Activated naive CD8-positive, alpha-beta T cell treated with anti-CD3 and anti-CD28 coated beads, Interleukin-2, amount 50 U/mL, for 24 hours (primary cell): ENCODE measurements around the gene PRKD2.

Experiments used
- ATAC-seq: fragments of 150-1000 bp; cut with Tn5 transposase; one replicate; pipeline ENCODE4 v1.10.0; 2021
- DNase-seq: peaks from one replicate; pipeline ENCODE4 v3.0.0; 2021
- H3K27ac Mint-ChIP-seq: one replicate; pipeline ENCODE4 v1.8.0; 2021; ENCODE audit warnings: mild to moderate bottlenecking, mixed read lengths
- H3K27me3 Mint-ChIP-seq: one replicate; pipeline ENCODE4 v1.8.0; 2021; ENCODE audit warnings: mixed read lengths
- H3K36me3 Mint-ChIP-seq: one replicate; pipeline ENCODE4 v1.8.0; 2021; ENCODE audit warnings: low read depth, mixed read lengths
- H3K4me1 Mint-ChIP-seq: one replicate; pipeline ENCODE4 v1.8.0; 2021; ENCODE audit warnings: mixed read lengths
- H3K4me3 Mint-ChIP-seq: one replicate; pipeline ENCODE4 v1.8.0; 2021; ENCODE audit warnings: mild to moderate bottlenecking, moderate library complexity, mixed read lengths
- H3K9me3 Mint-ChIP-seq: one replicate; pipeline ENCODE4 v1.8.0; 2021; ENCODE audit warnings: mixed read lengths

The PRKD2 gene

GRCh38 chr19:46659151-46660007 lies 57.5 kb downstream of the PRKD2 start:
- peak; percentile 29 for DNase-seq
- Mint-ChIP-seq H3K27ac (no peak overlapping the region), H3K4me3 (peak overlapping the region; percentile 79), H3K9me3 (no peaks in the 10 kb centered on the region), H3K36me3 (no peaks in the 10 kb centered on the region), H3K27me3 (peaks cover 23% of the 10 kb centered on the region), H3K4me1 (peaks cover 34% of the 10 kb centered on the region)
- no peak for ATAC-seq

- peaks cover 35% of the 10 kb centered on the region for H3K27me3 Mint-ChIP-seq
- peaks cover 21% of the 10 kb centered on the region for H3K4me1 Mint-ChIP-seq
- ATAC-seq, result peak; percentile 9
Observed at GRCh38 chr19:46656541-46656940, 60.4 kb downstream of the PRKD2 start.

GRCh38 chr19:46654621-46655152 lies 62.2 kb downstream of the PRKD2 start:
- Mint-ChIP-seq H3K4me3 (no peak overlapping the region), H3K27ac (no peak overlapping the region), H3K4me1 (peaks cover 12% of the 10 kb centered on the region), H3K27me3 (peaks cover 46% of the 10 kb centered on the region), H3K9me3 (no peaks in the 10 kb centered on the region), H3K36me3 (no peaks in the 10 kb centered on the region)
- no peak for DNase-seq
- no peak for ATAC-seq

More at GRCh38 chr19:46656541-46656940, 60.4 kb downstream of the PRKD2 start:
- no peak for DNase-seq
- peak overlapping the region; percentile 40 for H3K27ac Mint-ChIP-seq
- H3K36me3 Mint-ChIP-seq, result no peaks in the 10 kb centered on the region
- no peak overlapping the region for H3K4me3 Mint-ChIP-seq
- H3K9me3 Mint-ChIP-seq, result no peaks in the 10 kb centered on the region

GRCh38 chr19:46650445-46650844 lies 66.5 kb downstream of the PRKD2 start:
- Mint-ChIP-seq H3K27ac (no peak overlapping the region), H3K27me3 (peaks cover 52% of the 10 kb centered on the region), H3K4me3 (no peak overlapping the region), H3K4me1 (peaks cover 10% of the 10 kb centered on the region), H3K9me3 (peaks cover 4% of the 10 kb centered on the region), H3K36me3 (peaks cover 3% of the 10 kb centered on the region)
- DNase-seq (no peak), ATAC-seq (no peak)

GRCh38 chr19:46648961-46649960 lies 67.7 kb downstream of the PRKD2 start:
- no peak overlapping the region for H3K27ac Mint-ChIP-seq
- H3K9me3 Mint-ChIP-seq, result peaks cover 4% of the 10 kb centered on the region
- ATAC-seq (no peak), DNase-seq (no peak)
- peaks cover 51% of the 10 kb centered on the region for H3K27me3 Mint-ChIP-seq
- H3K4me1 Mint-ChIP-seq, result peaks cover 10% of the 10 kb centered on the region
- H3K4me3 Mint-ChIP-seq, result no peak overlapping the region
- H3K36me3 Mint-ChIP-seq, result peaks cover 3% of the 10 kb centered on the region

- DNase-seq, result no peak
- Mint-ChIP-seq H3K27me3 (peaks cover 48% of the 10 kb centered on the region), H3K36me3 (peaks cover 3% of the 10 kb centered on the region), H3K4me1 (peaks cover 10% of the 10 kb centered on the region), H3K4me3 (peak overlapping the region; percentile 2), H3K27ac (no peak overlapping the region), H3K9me3 (peaks cover 4% of the 10 kb centered on the region)
- no peak for ATAC-seq
Observed at GRCh38 chr19:46648060-46648960, 68.6 kb downstream of the PRKD2 start.

GRCh38 chr19:46646402-46646801 lies 70.5 kb downstream of the PRKD2 start:
- Mint-ChIP-seq H3K4me1 (peaks cover 10% of the 10 kb centered on the region), H3K36me3 (peaks cover 3% of the 10 kb centered on the region), H3K27me3 (peaks cover 42% of the 10 kb centered on the region), H3K4me3 (no peak overlapping the region), H3K9me3 (peaks cover 4% of the 10 kb centered on the region), H3K27ac (no peak overlapping the region)
- ATAC-seq (no peak), DNase-seq (no peak)

- no peak overlapping the region for H3K4me3 Mint-ChIP-seq
Observed at GRCh38 chr19:46644720-46645119, 72.2 kb downstream of the PRKD2 start.

GRCh38 chr19:46640656-46641055 lies 76.3 kb downstream of the PRKD2 start:
- Mint-ChIP-seq H3K9me3 (no peaks in the 10 kb centered on the region), H3K4me3 (peak overlapping the region; percentile 19), H3K27me3 (peaks cover 16% of the 10 kb centered on the region), H3K4me1 (peaks cover 11% of the 10 kb centered on the region), H3K27ac (peak overlapping the region; percentile 28), H3K36me3 (no peaks in the 10 kb centered on the region)
- ATAC-seq (no peak), DNase-seq (no peak)

More at GRCh38 chr19:46644720-46645119, 72.2 kb downstream of the PRKD2 start:
- Mint-ChIP-seq H3K27me3 (peaks cover 34% of the 10 kb centered on the region), H3K4me1 (peaks cover 13% of the 10 kb centered on the region), H3K9me3 (peaks cover 4% of the 10 kb centered on the region), H3K36me3 (peaks cover 3% of the 10 kb centered on the region), H3K27ac (no peak overlapping the region)
- ATAC-seq (no peak), DNase-seq (no peak)

- DNase-seq (peak; percentile 60), ATAC-seq (no peak)
- no peak overlapping the region for H3K27ac Mint-ChIP-seq
- peaks cover 16% of the 10 kb centered on the region for H3K4me1 Mint-ChIP-seq
- H3K4me3 Mint-ChIP-seq, result no peak overlapping the region
- no peaks in the 10 kb centered on the region for H3K36me3 Mint-ChIP-seq
- peaks cover 12% of the 10 kb centered on the region for H3K27me3 Mint-ChIP-seq
- no peaks in the 10 kb centered on the region for H3K9me3 Mint-ChIP-seq
Observed at GRCh38 chr19:46639358-46640182, 77.3 kb downstream of the PRKD2 start.

GRCh38 chr19:46637224-46637623 lies 79.7 kb downstream of the PRKD2 start:
- H3K9me3 Mint-ChIP-seq, result no peaks in the 10 kb centered on the region
- ATAC-seq, result no peak
- H3K27me3 Mint-ChIP-seq, result peaks cover 10% of the 10 kb centered on the region
- no peak overlapping the region for H3K4me3 Mint-ChIP-seq
- H3K27ac Mint-ChIP-seq, result no peak overlapping the region
- H3K36me3 Mint-ChIP-seq, result peaks cover 9% of the 10 kb centered on the region
- DNase-seq, result no peak
- H3K4me1 Mint-ChIP-seq, result peaks cover 31% of the 10 kb centered on the region

GRCh38 chr19:46635920-46636761 lies 80.8 kb downstream of the PRKD2 start, which contains the start of gene GNG8:
GNG8 (minus strand) TSS chr19:46636202; CDS start chr19:46634682, 1,520 bp downstream.
- H3K9me3 Mint-ChIP-seq, result no peaks in the 10 kb centered on the region
- H3K4me3 Mint-ChIP-seq, result peak within 1 kb of the TSS; percentile 81
- DNase-seq, result peak; percentile 55
- H3K36me3 Mint-ChIP-seq, result peaks cover 9% of the 10 kb centered on the region
- H3K4me1 Mint-ChIP-seq, result peaks cover 31% of the 10 kb centered on the region
- peak; percentile 4 for ATAC-seq
- peak within 1 kb of the TSS; percentile 61 for H3K27ac Mint-ChIP-seq
- peaks cover 8% of the 10 kb centered on the region for H3K27me3 Mint-ChIP-seq
